LNCAP (cell line): ENCODE data around the gene TFB2M.

ENCODE experiments used
- CTCF ChIP-seq: fragments of 450-650 bp; IDR thresholded peaks from 2 replicates; pipeline ENCODE4 v1.5.1; 2017; ENCODE audit warnings: mild to moderate bottlenecking

Gene TFB2M

GRCh38 chr1:246569248-246570238 is 3.5 kb upstream of the TFB2M start:
- no peak for TF ChIP-seq CTCF

- TF ChIP-seq CTCF, result no peak
Measured at GRCh38 chr1:246567646-246568235, 1.7 kb upstream of the TFB2M start.

GRCh38 chr1:246566813-246567645 is 968 bp upstream of the TFB2M start:
- TF ChIP-seq CTCF, result no peak

GRCh38 chr1:246565751-246566127 is 322 bp downstream of the TFB2M start:
- no peak for TF ChIP-seq CTCF

- TF ChIP-seq CTCF, result no peak
Measured at GRCh38 chr1:246564839-246565750, 966 bp downstream of the TFB2M start.

GRCh38 chr1:246559310-246559709 is 6.8 kb downstream of the TFB2M start:
- TF ChIP-seq CTCF, result no peak
